ENCODE data around the gene CD1B. TPM values are rescaled to one million over a fixed set of nuclear protein-coding genes. Genes with fewer than 3 reads are reported as not detected.

CD1B gene
- total and polyA plus RNA-seq, 4 donors = 0.02 to 0.30 TPM; not detected in 2

GRCh38 chr1:158366783-158367182, 35.5 kb upstream of the CD1B start:
- no peaks in the 10 kb centered on the region for H3K36me3 ChIP-seq (ENCODE audit: control insufficient read depth in 4 of 4, insufficient read depth in 4 of 4, low read length in 4 of 4)
- no peaks in the 10 kb centered on the region for H3K27me3 ChIP-seq (ENCODE audit: control insufficient read depth in 3 of 3, insufficient read depth in 3 of 3, low read length in 2 of 3)
- H3K4me1 ChIP-seq (ENCODE audit: control insufficient read depth in 5 of 5, insufficient read depth in 5 of 5, low read length in 5 of 5) = no peaks in the 10 kb centered on the region
- no peak overlapping the region for H3K9ac ChIP-seq (ENCODE audit: insufficient read depth in 1 of 2, low read length in 2 of 2)
- no peak overlapping the region for H3K27ac ChIP-seq (ENCODE audit: low read depth in 1 of 2, low read length in 1 of 2)
- no peak for ATAC-seq (ENCODE audit: insufficient read depth, low FRiP score)
- H3K9me3 ChIP-seq (ENCODE audit: control insufficient read depth in 4 of 4, insufficient read depth in 3 of 4, low read length in 3 of 4) = peaks cover 0 to 11% (median 3%) of the 10 kb centered on the region in 4 donors
- TF ChIP-seq CTCF (IDR thresholded peaks at IDR 0.05; ENCODE audit: control extremely low read depth, extremely low read depth) = no peak
- no peak for DNase-seq
- no peak overlapping the region for H3K4me3 ChIP-seq

GRCh38 chr1:158362941-158363340, 31.6 kb upstream of the CD1B start:
- no peak overlapping the region for H3K9ac ChIP-seq (ENCODE audit: insufficient read depth in 1 of 2, low read length in 2 of 2)
- H3K36me3 ChIP-seq (ENCODE audit: control insufficient read depth in 4 of 4, insufficient read depth in 4 of 4, low read length in 4 of 4) = no peaks in the 10 kb centered on the region
- H3K4me3 ChIP-seq = no peak overlapping the region
- no peaks in the 10 kb centered on the region for H3K4me1 ChIP-seq (ENCODE audit: control insufficient read depth in 5 of 5, insufficient read depth in 5 of 5, low read length in 5 of 5)
- DNase-seq (no peak), ATAC-seq (ENCODE audit: insufficient read depth, low FRiP score) (no peak)
- WGBS, 2 donors = 74 to 81% methylated on average over 1 of the region's 1 CpG
- peaks cover 0 to 2% (median 0%) of the 10 kb centered on the region in 4 donors for H3K9me3 ChIP-seq (ENCODE audit: control insufficient read depth in 4 of 4, insufficient read depth in 3 of 4, low read length in 3 of 4)
- H3K27me3 ChIP-seq (ENCODE audit: control insufficient read depth in 3 of 3, insufficient read depth in 3 of 3, low read length in 2 of 3) = no peaks in the 10 kb centered on the region
- no peak for TF ChIP-seq CTCF (IDR thresholded peaks at IDR 0.05; ENCODE audit: control extremely low read depth, extremely low read depth)
- no peak overlapping the region for H3K27ac ChIP-seq (ENCODE audit: low read depth in 1 of 2, low read length in 1 of 2)

- TF ChIP-seq CTCF (IDR thresholded peaks at IDR 0.05; ENCODE audit: control extremely low read depth, extremely low read depth) = no peak
- no peaks in the 10 kb centered on the region for H3K36me3 ChIP-seq (ENCODE audit: control insufficient read depth in 4 of 4, insufficient read depth in 4 of 4, low read length in 4 of 4)
- no peaks in the 10 kb centered on the region for H3K27me3 ChIP-seq (ENCODE audit: control insufficient read depth in 3 of 3, insufficient read depth in 3 of 3, low read length in 2 of 3)
- no peak overlapping the region for H3K27ac ChIP-seq (ENCODE audit: low read depth in 1 of 2, low read length in 1 of 2)
- H3K9me3 ChIP-seq (ENCODE audit: control insufficient read depth in 4 of 4, insufficient read depth in 3 of 4, low read length in 3 of 4) = peaks cover 0 to 2% (median 0%) of the 10 kb centered on the region in 4 donors
- no peak overlapping the region for H3K4me3 ChIP-seq
- H3K9ac ChIP-seq (ENCODE audit: insufficient read depth in 1 of 2, low read length in 2 of 2) = no peak overlapping the region
- ATAC-seq (ENCODE audit: insufficient read depth, low FRiP score) (no peak), DNase-seq (no peak)
- 44 to 65% methylated on average over 1 of the region's 1 CpG for WGBS, 2 donors
- no peaks in the 10 kb centered on the region for H3K4me1 ChIP-seq (ENCODE audit: control insufficient read depth in 5 of 5, insufficient read depth in 5 of 5, low read length in 5 of 5)
These were observed 31.2 kb upstream of the CD1B start for GRCh38 chr1:158362482-158362881.

- Histone ChIP-seq H3K9ac (ENCODE audit: insufficient read depth in 1 of 2, low read length in 2 of 2) (no peak overlapping the region), H3K27ac (ENCODE audit: low read depth in 1 of 2, low read length in 1 of 2) (no peak overlapping the region), H3K36me3 (ENCODE audit: control insufficient read depth in 4 of 4, insufficient read depth in 4 of 4, low read length in 4 of 4) (no peaks in the 10 kb centered on the region), H3K9me3 (ENCODE audit: control insufficient read depth in 4 of 4, insufficient read depth in 3 of 4, low read length in 3 of 4) (no peaks in the 10 kb centered on the region), H3K27me3 (ENCODE audit: control insufficient read depth in 3 of 3, insufficient read depth in 3 of 3, low read length in 2 of 3) (peaks cover 0 to 3% (median 0%) of the 10 kb centered on the region in 3 donors), H3K4me3 (no peak overlapping the region), H3K4me1 (ENCODE audit: control insufficient read depth in 5 of 5, insufficient read depth in 5 of 5, low read length in 5 of 5) (no peaks in the 10 kb centered on the region)
- DNase-seq (no peak), ATAC-seq (ENCODE audit: insufficient read depth, low FRiP score) (no peak)
- 88 to 93% methylated on average over 1 of the region's 1 CpG for WGBS, 2 donors
- TF ChIP-seq CTCF (IDR thresholded peaks at IDR 0.05; ENCODE audit: control extremely low read depth, extremely low read depth) = no peak
These were observed 26.1 kb upstream of the CD1B start for GRCh38 chr1:158357441-158357840.

All from lung (tissue), 12 donors.